ENCODE data around the gene KCNB1. TPM values are rescaled to one million over a fixed set of nuclear protein-coding genes. Genes with fewer than 3 reads are reported as not detected.

Gene KCNB1
- total and polyA plus RNA-seq, 2 of the 4 experiments (the other 2 are of a cell fraction), result 0.05 TPM; not detected in 1

DNA sequence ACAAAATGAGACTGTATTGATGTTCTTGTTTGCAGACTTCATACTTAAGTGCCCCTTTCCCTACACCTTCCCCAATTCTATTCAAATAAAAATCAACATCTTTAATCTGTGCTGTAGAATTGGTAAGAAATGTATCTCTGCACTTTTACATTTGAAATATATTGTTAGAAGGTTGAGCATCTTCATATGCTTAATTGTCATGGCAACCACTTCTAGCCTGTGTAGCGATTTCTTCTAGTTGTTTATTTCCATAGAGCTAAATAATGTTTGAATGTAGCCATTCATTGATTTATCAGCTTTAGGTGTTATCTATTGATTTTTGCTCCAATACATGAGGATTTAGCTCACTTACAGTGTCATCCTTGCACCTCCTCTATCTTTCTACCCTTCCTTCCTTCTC, 166.9 kb downstream of the KCNB1 start:
- Histone ChIP-seq H4K5ac (ENCODE audit: low read depth, low read length) (no peak overlapping the region), H3K4me3 (ENCODE audit: insufficient read depth, low read depth, low read length) (no peak overlapping the region), H4K8ac (ENCODE audit: low read depth in 2 of 2, low read length in 2 of 2) (no peak overlapping the region), H2BK20ac (ENCODE audit: low read depth, low read length) (no peak overlapping the region), H4K91ac (ENCODE audit: insufficient read depth, low read depth, low read length) (no peak overlapping the region), H3K27me3 (ENCODE audit: control insufficient read depth, insufficient read depth, low read length) (peaks cover 65% of the 10 kb centered on the region), H2AK9ac (replicated peaks; ENCODE audit: low read depth, low read length, poor library complexity) (no peak overlapping the region), H3K4me2 (ENCODE audit: low read depth, low read length) (no peak overlapping the region), H3K9ac (ENCODE audit: low read depth, low read length) (no peak overlapping the region), H2BK5ac (ENCODE audit: low read depth, low read length, poor library complexity, severe bottlenecking) (no peak overlapping the region), H3K56ac (ENCODE audit: extremely low read depth, insufficient read depth, low read length) (no peak overlapping the region), H3K23ac (ENCODE audit: low read depth, low read length) (no peak overlapping the region), H3K14ac (replicated peaks; ENCODE audit: low read depth, low read length) (no peak overlapping the region), H2AK5ac (ENCODE audit: low read depth, low read length) (no peak overlapping the region), H3K9me1 (ENCODE audit: insufficient read depth, low read length) (no peaks in the 10 kb centered on the region), H2BK120ac (ENCODE audit: low read depth, low read length) (no peak overlapping the region), H2AFZ (replicated peaks; ENCODE audit: low read length, poor library complexity) (no peak overlapping the region), H3K9me3 (ENCODE audit: control insufficient read depth, insufficient read depth, low read length) (peaks cover 9% of the 10 kb centered on the region), H3K18ac (ENCODE audit: low read depth, low read length) (no peak overlapping the region), H2BK15ac (ENCODE audit: low read depth, low read length) (no peak overlapping the region), H3K36me3 (ENCODE audit: control insufficient read depth, insufficient read depth, low read length) (no peaks in the 10 kb centered on the region), H3K4ac (ENCODE audit: low read depth, low read length) (no peak overlapping the region), H3K4me1 (ENCODE audit: control insufficient read depth, insufficient read depth, low read length) (peaks cover 3% of the 10 kb centered on the region; the same call in 1 of the 2 replicates), H3K79me1 (ENCODE audit: low read depth in 1 of 2, low read length in 2 of 2) (no peaks in the 10 kb centered on the region), H4K20me1 (ENCODE audit: insufficient read depth, low read length) (no peaks in the 10 kb centered on the region), H3K27ac (ENCODE audit: insufficient read depth, low read length) (no peak overlapping the region)
- POLR2A ChIA-PET (ENCODE audit: unreplicated experiment), result no interaction called here
- intact Hi-C loops (cut with micrococcal nuclease) (no loop called here), dilution Hi-C loops (cut with HindIII; ENCODE audit: low sequenced_read_pairs, unreplicated experiment) (no loop called here), in situ Hi-C loops (cut with MboI; ENCODE audit: low sequenced_read_pairs) (no loop called here)
- DNase-seq, result no peak
- no CpG with 5 or more reads among the region's 1 CpG for WGBS, 2 experiments (ENCODE audit: extremely low coverage in 2 of 2, insufficient read length in 1 of 2)
- ATAC-seq (ENCODE audit: low read depth), result no peak
- CTCF ChIA-PET, result interaction anchor here (0.6 kb wide), 1 partner anchor 13 kb away, joined by 3 read pairs; no protein-coding TSS in a partner anchor
- TF ChIP-seq CEBPB (IDR thresholded peaks at IDR 0.05; ENCODE audit: low read depth, low read length) (no peak), MAFK (IDR thresholded peaks at IDR 0.05; ENCODE audit: low read depth, low read length) (no peak), USF2 (IDR thresholded peaks at IDR 0.05; ENCODE audit: low read depth, low read length) (no peak), RCOR1 (IDR thresholded peaks at IDR 0.05; ENCODE audit: insufficient replicate concordance, low read length) (no peak), RAD21 (IDR thresholded peaks at IDR 0.05; ENCODE audit: low read length) (no peak), CHD1 (IDR thresholded peaks at IDR 0.05; ENCODE audit: low read depth, low read length) (no peak), NFE2L2 (IDR thresholded peaks at IDR 0.05; ENCODE audit: low read depth, low read length) (no peak), FOS (IDR thresholded peaks at IDR 0.05; ENCODE audit: low read depth, low read length) (no peak), MXI1 (IDR thresholded peaks at IDR 0.05; ENCODE audit: borderline replicate concordance, low read depth, low read length) (no peak), SMC3 (IDR thresholded peaks at IDR 0.05; ENCODE audit: low read depth, low read length) (no peak), ELK1 (IDR thresholded peaks at IDR 0.05; ENCODE audit: borderline replicate concordance, low read depth, low read length) (no peak), RFX5 (IDR thresholded peaks at IDR 0.05; ENCODE audit: low read depth, low read length) (no peak), MAZ (IDR thresholded peaks at IDR 0.05; ENCODE audit: borderline replicate concordance, low read depth, low read length) (no peak), BHLHE40 (IDR thresholded peaks at IDR 0.05; ENCODE audit: low read depth, low read length) (no peak), POLR2A (IDR thresholded peaks at IDR 0.05; ENCODE audit: low read depth, low read length) (no peak)
- TF ChIP-seq, protein P1, sequence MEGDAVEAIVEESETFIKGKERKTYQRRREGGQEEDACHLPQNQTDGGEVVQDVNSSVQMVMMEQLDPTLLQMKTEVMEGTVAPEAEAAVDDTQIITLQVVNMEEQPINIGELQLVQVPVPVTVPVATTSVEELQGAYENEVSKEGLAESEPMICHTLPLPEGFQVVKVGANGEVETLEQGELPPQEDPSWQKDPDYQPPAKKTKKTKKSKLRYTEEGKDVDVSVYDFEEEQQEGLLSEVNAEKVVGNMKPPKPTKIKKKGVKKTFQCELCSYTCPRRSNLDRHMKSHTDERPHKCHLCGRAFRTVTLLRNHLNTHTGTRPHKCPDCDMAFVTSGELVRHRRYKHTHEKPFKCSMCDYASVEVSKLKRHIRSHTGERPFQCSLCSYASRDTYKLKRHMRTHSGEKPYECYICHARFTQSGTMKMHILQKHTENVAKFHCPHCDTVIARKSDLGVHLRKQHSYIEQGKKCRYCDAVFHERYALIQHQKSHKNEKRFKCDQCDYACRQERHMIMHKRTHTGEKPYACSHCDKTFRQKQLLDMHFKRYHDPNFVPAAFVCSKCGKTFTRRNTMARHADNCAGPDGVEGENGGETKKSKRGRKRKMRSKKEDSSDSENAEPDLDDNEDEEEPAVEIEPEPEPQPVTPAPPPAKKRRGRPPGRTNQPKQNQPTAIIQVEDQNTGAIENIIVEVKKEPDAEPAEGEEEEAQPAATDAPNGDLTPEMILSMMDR (conservative IDR thresholded peaks at IDR 0.05; ENCODE audit: low read depth, low read length), result no peak
- no TSS peak for BruUV-seq (replicated peaks)

Measured in IMR-90 (cell line).